CD4-positive, alpha-beta T cell treated with Interleukin-15 for 4 hours (primary cell): Measurements from ENCODE around the gene CPXCR1.
"Not testable (repeated sequence)": the region's sequence is repeated elsewhere in the genome, so short reads cannot be mapped to it uniquely, and the experiment has no call there.

Experiments
- DNase-seq: peaks from one replicate; pipeline ENCODE4 v3.0.0-alpha.2; 2020; ENCODE audit warnings: low spot score

The CPXCR1 gene

GRCh38 chrX:88746925-88747324 lies at the start of gene CPXCR1:
Gene CPXCR1 (plus strand): TSS chrX:88747225. CDS start chrX:88753415, 6,190 bp downstream.
- no peak for DNase-seq

- DNase-seq, result no peak
Observed at GRCh38 chrX:88735835-88736234, 11.2 kb upstream of the CPXCR1 start.

- not testable (repeated sequence) for DNase-seq
Observed at GRCh38 chrX:88746215-88746614, 810 bp upstream of the CPXCR1 start.

GRCh38 chrX:88752339-88752738 lies 5.3 kb downstream of the CPXCR1 start:
- DNase-seq, result not testable (repeated sequence)

GRCh38 chrX:88789825-88790224 lies 42.8 kb downstream of the CPXCR1 start:
- no peak for DNase-seq
